GM13977 (cell line): ENCODE data around the gene AGO1.
A peak's percentile ranks its signal among the peaks of the same experiment; 100 is the strongest.

ENCODE experiments used
- DNase-seq: peaks from one replicate; pipeline ENCODE4 v3.0.0; 2012; ENCODE audit warnings: low spot score
- CTCF ChIP-seq: IDR thresholded peaks from 2 replicates; pipeline ENCODE4 v1.5.1; 2012; ENCODE audit warnings: mild to moderate bottlenecking, control low read depth; ENCODE audit not compliant: insufficient read depth; ENCODE audit errors: extremely low read depth, missing control alignments
- in situ Hi-C: fragments of 300-500 bp; cut with MboI; formaldehyde crosslinking; loops from one replicate; pipeline ENCODE4 v1.12.0; 2022; ENCODE audit warnings: low sequenced_read_pairs, low pct_unique_long_range_greater_than_20kb, mixed read lengths, inconsistent platforms; ENCODE audit not compliant: unreplicated experiment

AGO1 gene

GRCh38 chr1:35881850-35882273, 1.1 kb upstream of the AGO1 start:
- TF ChIP-seq CTCF = no peak
- no peak for DNase-seq
- in situ Hi-C loops = no loop called here

GRCh38 chr1:35882586-35882944, 444 bp upstream of the AGO1 start:
- TF ChIP-seq CTCF = no peak
- in situ Hi-C loops = no loop called here
- no peak for DNase-seq

GRCh38 chr1:35883635-35884101, 659 bp downstream of the AGO1 start:
- no peak for TF ChIP-seq CTCF
- in situ Hi-C loops = no loop called here
- DNase-seq = peak; percentile 85

- no peak for DNase-seq
- in situ Hi-C loops = no loop called here
- no peak for TF ChIP-seq CTCF
These were observed 1.9 kb downstream of the AGO1 start for GRCh38 chr1:35884934-35885333.

GRCh38 chr1:35885961-35886558, 3.1 kb downstream of the AGO1 start:
- TF ChIP-seq CTCF = no peak
- no peak for DNase-seq
- in situ Hi-C loops = no loop called here

- TF ChIP-seq CTCF = no peak
- in situ Hi-C loops = no loop called here
- DNase-seq = peak; percentile 41
These were observed 3.8 kb downstream of the AGO1 start for GRCh38 chr1:35886577-35887431.
